ENCODE results near the gene AFG1L. TPM values are rescaled to one million over a fixed set of nuclear protein-coding genes. Genes with fewer than 3 reads are reported as not detected.
"Not testable (repeated sequence)": the region's sequence is repeated elsewhere in the genome, so short reads cannot be mapped to it uniquely, and the experiment has no call there.

The AFG1L gene
- total RNA-seq, 1 experiment from 2014 or later = 7.9 TPM

GRCh38 chr6:108291091-108291490, 3.8 kb upstream of the AFG1L start:
- Mint-ChIP-seq H3K9me3 (no peaks in the 10 kb centered on the region), H3K4me3 (no peak overlapping the region), H3K36me3 (no peaks in the 10 kb centered on the region), H3K27me3 (ENCODE audit: low read depth) (no peaks in the 10 kb centered on the region; the same call in 1 of the 2 replicates), H3K27ac (no peak overlapping the region), H3K4me1 (peaks cover 6% of the 10 kb centered on the region)
- ATAC-seq (no peak), DNase-seq (ENCODE audit: low spot score) (no peak)
- CTCF ChIA-PET = no interaction called here
- POLR2A ChIA-PET = no interaction called here
- TF ChIP-seq ATF6 (CRISPR knock-in tag; IDR thresholded peaks at IDR 0.05) = no peak
- no peak for TF ChIP-seq AR (CRISPR knock-in tag; IDR thresholded peaks at IDR 0.05)
- TF ChIP-seq ZSCAN18 (CRISPR knock-in tag; IDR thresholded peaks at IDR 0.05) = no peak
- no peak for TF ChIP-seq EMX1 (CRISPR knock-in tag; IDR thresholded peaks at IDR 0.05)
- no peak for TF ChIP-seq ZNF281 (CRISPR knock-in tag; IDR thresholded peaks at IDR 0.05)
- no peak for TF ChIP-seq ZNF121 (CRISPR knock-in tag; IDR thresholded peaks at IDR 0.05)
- TF ChIP-seq HMGA2 (CRISPR knock-in tag; IDR thresholded peaks at IDR 0.05) = no peak
- TF ChIP-seq RORB (CRISPR knock-in tag; IDR thresholded peaks at IDR 0.05) = no peak
- TF ChIP-seq JAZF1 (CRISPR knock-in tag; IDR thresholded peaks at IDR 0.05) = no peak
- no peak for TF ChIP-seq E2F1 (CRISPR knock-in tag; IDR thresholded peaks at IDR 0.05)
- TF ChIP-seq USF2 (CRISPR knock-in tag; IDR thresholded peaks at IDR 0.05) = no peak
- TF ChIP-seq ZNF317 (CRISPR knock-in tag; IDR thresholded peaks at IDR 0.05; ENCODE audit: borderline replicate concordance, low read depth) = no peak
- TF ChIP-seq NFATC4 (CRISPR knock-in tag; IDR thresholded peaks at IDR 0.05) = no peak
- no peak for TF ChIP-seq MAX (CRISPR knock-in tag; IDR thresholded peaks at IDR 0.05)
- no peak for TF ChIP-seq GTF2I (CRISPR knock-in tag; conservative IDR thresholded peaks at IDR 0.05)
- no peak for TF ChIP-seq HMGXB4 (CRISPR knock-in tag; IDR thresholded peaks at IDR 0.05)
- no peak for TF ChIP-seq ZNF138 (CRISPR knock-in tag; conservative IDR thresholded peaks at IDR 0.05)

GRCh38 chr6:108292561-108292960, 2.3 kb upstream of the AFG1L start:
- CTCF ChIA-PET; DNase-seq (ENCODE audit: low spot score); H3K27me3 Mint-ChIP-seq (ENCODE audit: low read depth); POLR2A ChIA-PET; H3K4me3 Mint-ChIP-seq; ATAC-seq; H3K9me3 Mint-ChIP-seq; H3K27ac Mint-ChIP-seq; H3K4me1 Mint-ChIP-seq; H3K36me3 Mint-ChIP-seq: not testable (repeated sequence)
